Colon (tissue), 2 donors: ENCODE results near the gene CCDC74A.
"Not testable (repeated sequence)": the region's sequence is repeated elsewhere in the genome, so short reads cannot be mapped to it uniquely, and the experiment has no call there.

ENCODE experiments used
- FAIRE-seq: peaks from 2 replicates; lab custom pipeline; 2012; peaks lifted over from hg19 to GRCh38; lab: Jason Lieb, UNC
- donor health status: control.
- donor health status: control.

The CCDC74A gene

GRCh38 chr2:131529864-131530445, 2.3 kb downstream of the CCDC74A start:
- not testable (repeated sequence) for FAIRE-seq

- FAIRE-seq = not testable (repeated sequence)
Measured at GRCh38 chr2:131530626-131531344, 3.1 kb downstream of the CCDC74A start.

GRCh38 chr2:131531547-131532185, 4.0 kb downstream of the CCDC74A start:
- FAIRE-seq = not testable (repeated sequence)

- not testable (repeated sequence) for FAIRE-seq
Measured at GRCh38 chr2:131532723-131533608, 5.3 kb downstream of the CCDC74A start.

GRCh38 chr2:131533609-131534316, 6.1 kb downstream of the CCDC74A start:
- FAIRE-seq = not testable (repeated sequence)

GRCh38 chr2:131534317-131534672, 6.6 kb downstream of the CCDC74A start:
- not testable (repeated sequence) for FAIRE-seq

GRCh38 chr2:131534965-131535364, 7.3 kb downstream of the CCDC74A start:
- FAIRE-seq = not testable (repeated sequence)

- FAIRE-seq = no peak
Measured at GRCh38 chr2:131535526-131535925, 7.8 kb downstream of the CCDC74A start.

- not testable (repeated sequence) for FAIRE-seq
Measured at GRCh38 chr2:131535951-131536826, 8.5 kb downstream of the CCDC74A start.

- not testable (repeated sequence) for FAIRE-seq
Measured at GRCh38 chr2:131536841-131537240, 9.2 kb downstream of the CCDC74A start.

GRCh38 chr2:131538856-131539255, 11.2 kb downstream of the CCDC74A start:
- FAIRE-seq = not testable (repeated sequence)

- FAIRE-seq = no peak
Measured at GRCh38 chr2:131542438-131543384, 15.0 kb downstream of the CCDC74A start.

- no peak for FAIRE-seq
Measured at GRCh38 chr2:131543385-131543891, 15.8 kb downstream of the CCDC74A start.

- not testable (repeated sequence) for FAIRE-seq
Measured at GRCh38 chr2:131544006-131544812, 16.5 kb downstream of the CCDC74A start.

GRCh38 chr2:131544813-131545165, 17.1 kb downstream of the CCDC74A start:
- not testable (repeated sequence) for FAIRE-seq

- no peak for FAIRE-seq
Measured at GRCh38 chr2:131552871-131553270, 25.2 kb downstream of the CCDC74A start.

GRCh38 chr2:131556998-131557397, 29.3 kb downstream of the CCDC74A start:
- FAIRE-seq = no peak

GRCh38 chr2:131557558-131558321, 30.1 kb downstream of the CCDC74A start:
- FAIRE-seq = peak; percentile 61
